HepG2 (cell line): ENCODE results near the gene MMP25.

Source experiments
- MEF2D ChIP-seq: sonication (generic); formaldehyde crosslinking; IDR thresholded peaks from 2 replicates; pipeline ENCODE4 v1.5.1; 2020; ENCODE audit warnings: mild to moderate bottlenecking, missing genetic modification reagents
- RBFOX2 ChIP-seq: fragments of 200-400 bp; formaldehyde crosslinking; IDR thresholded peaks from 2 replicates; pipeline ENCODE4 v1.6.1; 2017; ENCODE audit warnings: low read depth, mild to moderate bottlenecking, low read length
- SMARCE1 ChIP-seq: fragments of 450-650 bp; IDR thresholded peaks from 2 replicates; pipeline ENCODE4 v1.6.1; 2017; ENCODE audit warnings: borderline replicate concordance
- SNAI1 ChIP-seq: sonication (generic); formaldehyde crosslinking; IDR thresholded peaks from 2 replicates; pipeline ENCODE4 v1.5.0; 2020; ENCODE audit warnings: mild to moderate bottlenecking, missing genetic modification reagents, borderline replicate concordance
- TCF7 ChIP-seq: sonication (generic); IDR thresholded peaks from 2 replicates; pipeline ENCODE4 v1.6.1; 2016; ENCODE audit warnings: antibody characterized with exemption, low read depth
- TF ChIP-seq, protein P1 (sequence below): sonication (generic); formaldehyde crosslinking; IDR thresholded peaks from 2 replicates; pipeline ENCODE4 v1.5.1; 2020; ENCODE audit warnings: missing genetic modification reagents, mild to moderate bottlenecking, borderline replicate concordance
- TF ChIP-seq, protein P2 (sequence below): sonication (generic); formaldehyde crosslinking; IDR thresholded peaks from 2 replicates; pipeline ENCODE4 v1.5.0; 2020; ENCODE audit warnings: mild to moderate bottlenecking, missing genetic modification reagents, moderate library complexity
- TF ChIP-seq, protein P3 (sequence below): IDR thresholded peaks from 2 replicates; pipeline ENCODE4 v1.6.1; 2016; ENCODE audit warnings: mild to moderate bottlenecking, missing biosample characterization, missing genetic modification reagents
- TF ChIP-seq, protein P4 (sequence below): sonication (generic); formaldehyde crosslinking; conservative IDR thresholded peaks from 2 replicates; pipeline ENCODE4 v1.4.0; 2020; ENCODE audit warnings: missing genetic modification reagents

DNA sequence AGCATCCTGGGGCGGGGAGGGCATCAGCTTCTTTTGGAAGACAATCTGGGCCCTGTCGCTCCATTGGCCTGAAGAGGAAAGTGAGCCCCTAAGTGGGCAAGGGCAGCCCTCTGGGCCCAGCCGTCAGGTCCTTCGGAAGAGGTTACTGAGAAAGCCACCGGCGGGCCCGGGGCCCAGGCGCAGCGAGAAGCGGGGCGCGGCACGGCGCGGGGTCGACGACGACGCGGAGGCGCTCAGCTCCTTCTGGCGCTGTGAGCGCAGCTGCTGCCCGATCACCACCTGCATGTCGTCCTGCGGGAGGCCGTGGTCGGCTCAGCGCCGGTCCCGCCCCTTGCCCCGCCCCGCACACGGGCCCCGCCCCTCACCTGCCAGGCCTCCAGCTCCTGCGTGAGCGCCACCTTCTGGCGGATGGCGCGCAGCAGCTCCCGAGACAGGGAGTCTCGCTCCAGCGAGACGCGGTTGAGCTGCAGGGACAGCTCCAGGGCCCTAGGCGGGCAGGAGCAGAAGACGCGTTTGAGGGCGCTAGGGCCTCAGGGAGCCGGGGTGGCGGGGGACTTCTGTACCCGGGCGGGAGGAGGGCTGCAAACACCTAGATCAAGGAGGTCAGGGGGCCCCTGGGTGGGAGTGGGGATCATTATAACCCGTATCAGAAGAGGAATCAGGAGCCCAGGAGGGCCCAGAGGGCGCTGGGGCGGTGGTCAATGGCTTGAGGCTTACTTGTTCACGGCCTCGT is 18.2 kb upstream of the MMP25 start:
- TF ChIP-seq, protein P1, sequence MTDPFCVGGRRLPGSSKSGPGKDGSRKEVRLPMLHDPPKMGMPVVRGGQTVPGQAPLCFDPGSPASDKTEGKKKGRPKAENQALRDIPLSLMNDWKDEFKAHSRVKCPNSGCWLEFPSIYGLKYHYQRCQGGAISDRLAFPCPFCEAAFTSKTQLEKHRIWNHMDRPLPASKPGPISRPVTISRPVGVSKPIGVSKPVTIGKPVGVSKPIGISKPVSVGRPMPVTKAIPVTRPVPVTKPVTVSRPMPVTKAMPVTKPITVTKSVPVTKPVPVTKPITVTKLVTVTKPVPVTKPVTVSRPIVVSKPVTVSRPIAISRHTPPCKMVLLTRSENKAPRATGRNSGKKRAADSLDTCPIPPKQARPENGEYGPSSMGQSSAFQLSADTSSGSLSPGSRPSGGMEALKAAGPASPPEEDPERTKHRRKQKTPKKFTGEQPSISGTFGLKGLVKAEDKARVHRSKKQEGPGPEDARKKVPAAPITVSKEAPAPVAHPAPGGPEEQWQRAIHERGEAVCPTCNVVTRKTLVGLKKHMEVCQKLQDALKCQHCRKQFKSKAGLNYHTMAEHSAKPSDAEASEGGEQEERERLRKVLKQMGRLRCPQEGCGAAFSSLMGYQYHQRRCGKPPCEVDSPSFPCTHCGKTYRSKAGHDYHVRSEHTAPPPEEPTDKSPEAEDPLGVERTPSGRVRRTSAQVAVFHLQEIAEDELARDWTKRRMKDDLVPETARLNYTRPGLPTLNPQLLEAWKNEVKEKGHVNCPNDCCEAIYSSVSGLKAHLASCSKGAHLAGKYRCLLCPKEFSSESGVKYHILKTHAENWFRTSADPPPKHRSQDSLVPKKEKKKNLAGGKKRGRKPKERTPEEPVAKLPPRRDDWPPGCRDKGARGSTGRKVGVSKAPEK (CRISPR knock-in tag), result no peak
- TF ChIP-seq, protein P2, sequence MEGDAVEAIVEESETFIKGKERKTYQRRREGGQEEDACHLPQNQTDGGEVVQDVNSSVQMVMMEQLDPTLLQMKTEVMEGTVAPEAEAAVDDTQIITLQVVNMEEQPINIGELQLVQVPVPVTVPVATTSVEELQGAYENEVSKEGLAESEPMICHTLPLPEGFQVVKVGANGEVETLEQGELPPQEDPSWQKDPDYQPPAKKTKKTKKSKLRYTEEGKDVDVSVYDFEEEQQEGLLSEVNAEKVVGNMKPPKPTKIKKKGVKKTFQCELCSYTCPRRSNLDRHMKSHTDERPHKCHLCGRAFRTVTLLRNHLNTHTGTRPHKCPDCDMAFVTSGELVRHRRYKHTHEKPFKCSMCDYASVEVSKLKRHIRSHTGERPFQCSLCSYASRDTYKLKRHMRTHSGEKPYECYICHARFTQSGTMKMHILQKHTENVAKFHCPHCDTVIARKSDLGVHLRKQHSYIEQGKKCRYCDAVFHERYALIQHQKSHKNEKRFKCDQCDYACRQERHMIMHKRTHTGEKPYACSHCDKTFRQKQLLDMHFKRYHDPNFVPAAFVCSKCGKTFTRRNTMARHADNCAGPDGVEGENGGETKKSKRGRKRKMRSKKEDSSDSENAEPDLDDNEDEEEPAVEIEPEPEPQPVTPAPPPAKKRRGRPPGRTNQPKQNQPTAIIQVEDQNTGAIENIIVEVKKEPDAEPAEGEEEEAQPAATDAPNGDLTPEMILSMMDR (CRISPR knock-in tag), result peak; percentile 95
- TF ChIP-seq TCF7, result no peak
- TF ChIP-seq, protein P3, sequence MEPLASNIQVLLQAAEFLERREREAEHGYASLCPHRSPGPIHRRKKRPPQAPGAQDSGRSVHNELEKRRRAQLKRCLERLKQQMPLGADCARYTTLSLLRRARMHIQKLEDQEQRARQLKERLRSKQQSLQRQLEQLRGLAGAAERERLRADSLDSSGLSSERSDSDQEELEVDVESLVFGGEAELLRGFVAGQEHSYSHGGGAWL, result no peak
- TF ChIP-seq, protein P4, sequence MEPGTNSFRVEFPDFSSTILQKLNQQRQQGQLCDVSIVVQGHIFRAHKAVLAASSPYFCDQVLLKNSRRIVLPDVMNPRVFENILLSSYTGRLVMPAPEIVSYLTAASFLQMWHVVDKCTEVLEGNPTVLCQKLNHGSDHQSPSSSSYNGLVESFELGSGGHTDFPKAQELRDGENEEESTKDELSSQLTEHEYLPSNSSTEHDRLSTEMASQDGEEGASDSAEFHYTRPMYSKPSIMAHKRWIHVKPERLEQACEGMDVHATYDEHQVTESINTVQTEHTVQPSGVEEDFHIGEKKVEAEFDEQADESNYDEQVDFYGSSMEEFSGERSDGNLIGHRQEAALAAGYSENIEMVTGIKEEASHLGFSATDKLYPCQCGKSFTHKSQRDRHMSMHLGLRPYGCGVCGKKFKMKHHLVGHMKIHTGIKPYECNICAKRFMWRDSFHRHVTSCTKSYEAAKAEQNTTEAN (CRISPR knock-in tag), result no peak
- TF ChIP-seq SMARCE1, result no peak
- peak; percentile 71; the same call in 1 of the 2 replicates for TF ChIP-seq RBFOX2
- no peak for TF ChIP-seq MEF2D (CRISPR knock-in tag)
- no peak for TF ChIP-seq SNAI1 (CRISPR knock-in tag)
